ENCODE results near the gene UQCRC1.

GRCh38 chr3:48635222-48636021 lies 26.0 kb upstream of the UQCRC1 start, which contains the start of gene SLC26A6:
- TF ChIP-seq TAF1 (IDR thresholded peaks at IDR 0.05; ENCODE audit: borderline replicate concordance, insufficient read depth, low read length), result peak; percentile 78; the same call in 1 of the 2 replicates
- TF ChIP-seq POLR2AphosphoS5 (IDR thresholded peaks at IDR 0.05; ENCODE audit: low read depth, low read length), result peak; percentile 86
- TF ChIP-seq, protein P1, sequence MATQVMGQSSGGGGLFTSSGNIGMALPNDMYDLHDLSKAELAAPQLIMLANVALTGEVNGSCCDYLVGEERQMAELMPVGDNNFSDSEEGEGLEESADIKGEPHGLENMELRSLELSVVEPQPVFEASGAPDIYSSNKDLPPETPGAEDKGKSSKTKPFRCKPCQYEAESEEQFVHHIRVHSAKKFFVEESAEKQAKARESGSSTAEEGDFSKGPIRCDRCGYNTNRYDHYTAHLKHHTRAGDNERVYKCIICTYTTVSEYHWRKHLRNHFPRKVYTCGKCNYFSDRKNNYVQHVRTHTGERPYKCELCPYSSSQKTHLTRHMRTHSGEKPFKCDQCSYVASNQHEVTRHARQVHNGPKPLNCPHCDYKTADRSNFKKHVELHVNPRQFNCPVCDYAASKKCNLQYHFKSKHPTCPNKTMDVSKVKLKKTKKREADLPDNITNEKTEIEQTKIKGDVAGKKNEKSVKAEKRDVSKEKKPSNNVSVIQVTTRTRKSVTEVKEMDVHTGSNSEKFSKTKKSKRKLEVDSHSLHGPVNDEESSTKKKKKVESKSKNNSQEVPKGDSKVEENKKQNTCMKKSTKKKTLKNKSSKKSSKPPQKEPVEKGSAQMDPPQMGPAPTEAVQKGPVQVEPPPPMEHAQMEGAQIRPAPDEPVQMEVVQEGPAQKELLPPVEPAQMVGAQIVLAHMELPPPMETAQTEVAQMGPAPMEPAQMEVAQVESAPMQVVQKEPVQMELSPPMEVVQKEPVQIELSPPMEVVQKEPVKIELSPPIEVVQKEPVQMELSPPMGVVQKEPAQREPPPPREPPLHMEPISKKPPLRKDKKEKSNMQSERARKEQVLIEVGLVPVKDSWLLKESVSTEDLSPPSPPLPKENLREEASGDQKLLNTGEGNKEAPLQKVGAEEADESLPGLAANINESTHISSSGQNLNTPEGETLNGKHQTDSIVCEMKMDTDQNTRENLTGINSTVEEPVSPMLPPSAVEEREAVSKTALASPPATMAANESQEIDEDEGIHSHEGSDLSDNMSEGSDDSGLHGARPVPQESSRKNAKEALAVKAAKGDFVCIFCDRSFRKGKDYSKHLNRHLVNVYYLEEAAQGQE (IDR thresholded peaks at IDR 0.05; ENCODE audit: insufficient read depth in 1 of 2, low read depth in 2 of 2, low read length in 2 of 2), result peak in 1 of 2 experiments; percentile 40; a peak in 1 of 4 replicates
- no peak for TF ChIP-seq SIN3A (IDR thresholded peaks at IDR 0.05; ENCODE audit: borderline replicate concordance, insufficient read depth, low read length)
